Germinal center (tissue), 1 donor: ENCODE measurements around the gene TMEM256.

Source experiments
- DNase-seq: peaks from one replicate; pipeline ENCODE4 v3.0.0; 2012; ENCODE audit warnings: mixed read lengths, low spot score

Gene TMEM256

DNA sequence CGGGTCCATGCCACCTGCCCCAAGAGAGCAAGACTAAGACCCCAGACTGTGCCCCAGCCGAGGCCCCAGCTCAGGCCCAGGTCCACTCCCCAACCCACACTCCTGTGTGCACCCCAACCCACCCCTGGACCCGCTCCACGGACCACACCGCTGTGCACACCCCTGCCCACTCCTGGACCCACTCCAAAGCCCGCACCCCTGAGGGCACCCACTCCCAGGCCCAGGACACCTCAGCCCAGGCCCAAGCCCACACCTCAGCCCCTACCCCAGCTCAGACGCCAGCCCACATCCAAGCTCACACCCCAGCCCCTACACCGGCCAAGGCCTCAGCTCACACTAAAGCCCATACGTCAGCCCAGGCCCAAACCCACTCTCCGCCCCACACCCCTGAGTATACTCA lies 25.8 kb upstream of the TMEM256 start:
- DNase-seq = no peak

DNA sequence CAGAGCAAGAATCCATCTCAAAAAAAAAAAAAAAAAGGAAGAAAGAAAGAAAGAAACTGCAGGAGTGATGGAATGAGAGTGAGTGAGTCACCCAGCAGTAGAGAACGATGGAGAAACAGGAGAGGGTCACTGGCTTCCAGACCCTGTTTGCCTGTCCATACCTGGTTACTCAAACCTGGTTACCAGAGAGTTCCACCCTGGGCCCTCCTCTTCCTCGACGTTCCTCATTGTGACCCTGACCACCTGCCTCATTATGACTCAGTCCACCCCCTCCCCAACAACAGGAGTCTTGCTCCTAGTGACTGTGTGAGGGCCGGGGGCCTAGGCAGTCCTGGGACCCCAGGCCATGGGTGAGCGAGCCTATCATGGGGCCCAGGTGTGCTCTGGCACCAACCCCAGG lies 24.7 kb upstream of the TMEM256 start, which contains the start of gene SPEM3:
SPEM3 (plus strand) TSS at position 301 of the 400 bp plus-strand sequence; CDS start at position 347, 46 bp downstream.
- no peak for DNase-seq

DNA sequence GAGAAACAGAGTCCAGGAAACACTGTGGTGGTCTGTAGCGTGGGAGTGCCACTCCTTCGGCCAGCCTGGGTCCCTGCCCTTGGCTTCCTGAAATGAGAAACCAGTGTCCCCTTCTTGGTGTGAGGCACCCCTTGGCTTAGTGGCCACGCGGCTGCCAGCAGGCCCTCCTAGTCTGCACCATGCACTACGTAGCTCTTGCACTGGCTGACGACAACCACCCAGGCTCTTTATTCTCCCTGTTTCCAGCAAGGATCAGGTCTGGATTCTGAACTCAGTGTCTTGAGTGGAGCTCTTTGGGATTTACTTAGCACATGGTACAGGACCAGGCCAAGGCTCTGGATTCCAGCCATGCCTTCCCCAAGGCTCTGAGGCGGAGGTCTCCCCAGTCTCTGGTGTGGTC lies 23.7 kb upstream of the TMEM256 start:
- DNase-seq = no peak

DNA sequence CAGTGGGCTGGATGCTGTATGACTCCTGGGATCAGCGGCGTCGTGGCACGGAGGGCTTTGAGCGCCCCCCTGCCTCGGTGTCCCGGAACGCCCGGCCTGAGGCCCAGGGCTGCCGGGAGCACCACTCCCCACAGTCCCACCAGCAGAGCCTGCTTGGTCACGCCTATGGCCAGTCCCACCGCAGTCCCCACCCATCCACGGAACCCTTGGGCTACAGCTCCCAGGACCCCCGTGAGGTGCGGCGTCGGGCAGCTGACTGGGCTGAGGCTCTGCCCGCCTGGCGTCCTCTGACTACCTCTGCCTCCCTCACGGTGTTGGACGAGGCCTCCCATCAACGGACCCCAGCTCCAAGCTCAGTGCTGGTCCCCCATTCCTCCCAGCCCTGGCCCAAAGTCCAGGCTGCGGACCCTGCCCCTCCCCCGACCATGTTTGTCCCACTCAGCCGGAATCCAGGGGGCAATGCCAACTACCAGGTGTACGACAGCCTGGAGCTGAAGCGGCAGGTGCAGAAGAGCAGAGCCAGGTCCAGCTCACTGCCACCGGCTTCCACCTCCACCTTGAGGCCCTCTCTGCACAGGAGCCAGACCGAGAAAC lies 23.1 kb upstream of the TMEM256 start:
- DNase-seq = no peak

DNA sequence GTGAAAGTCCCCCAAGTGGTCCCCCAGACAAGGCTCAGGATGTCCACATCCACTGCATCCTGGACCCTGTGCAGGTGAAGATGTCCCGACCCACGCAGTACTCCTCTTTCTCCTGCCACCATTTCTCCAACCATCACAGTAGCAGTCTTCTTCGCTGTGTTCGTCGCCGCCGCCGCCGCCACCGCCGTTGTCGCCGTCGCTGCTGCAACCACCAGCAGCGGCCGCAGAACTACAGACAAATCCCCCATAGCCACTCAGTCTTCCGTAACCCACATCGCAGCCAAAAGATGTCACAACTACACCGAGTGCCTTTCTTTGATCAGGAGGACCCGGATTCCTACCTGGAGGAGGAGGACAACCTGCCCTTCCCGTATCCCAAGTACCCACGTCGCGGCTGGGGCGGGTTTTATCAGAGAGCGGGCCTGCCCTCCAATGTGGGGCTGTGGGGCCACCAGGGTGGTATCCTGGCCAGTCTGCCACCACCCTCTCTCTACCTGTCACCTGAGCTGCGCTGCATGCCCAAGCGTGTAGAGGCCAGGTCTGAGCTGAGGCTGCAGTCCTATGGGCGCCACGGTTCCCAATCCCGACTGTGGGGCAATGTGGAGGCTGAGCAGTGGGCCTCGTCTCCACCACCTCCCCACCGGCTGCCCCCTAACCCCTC lies 22.4 kb upstream of the TMEM256 start:
- DNase-seq = no peak

DNA sequence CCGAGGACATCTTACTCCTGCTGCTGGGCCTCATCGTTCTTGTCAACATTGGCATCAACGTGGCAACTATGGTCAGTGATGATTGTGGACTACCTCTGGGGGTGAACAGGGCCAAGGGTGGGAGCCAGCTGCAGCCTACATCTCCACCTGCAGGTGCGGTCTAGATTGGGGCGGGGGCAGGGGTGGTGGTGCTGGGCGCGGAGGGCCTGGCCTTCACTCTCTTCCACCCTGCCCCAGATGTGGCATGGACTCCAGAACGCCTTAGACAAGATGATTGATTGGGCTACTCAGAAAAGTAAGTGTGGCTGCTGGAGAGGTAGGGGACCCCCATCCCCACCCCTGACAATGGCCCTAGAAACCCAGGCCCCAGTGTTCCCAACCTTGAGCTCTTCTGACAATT lies 21.9 kb upstream of the TMEM256 start:
- DNase-seq = no peak

DNA sequence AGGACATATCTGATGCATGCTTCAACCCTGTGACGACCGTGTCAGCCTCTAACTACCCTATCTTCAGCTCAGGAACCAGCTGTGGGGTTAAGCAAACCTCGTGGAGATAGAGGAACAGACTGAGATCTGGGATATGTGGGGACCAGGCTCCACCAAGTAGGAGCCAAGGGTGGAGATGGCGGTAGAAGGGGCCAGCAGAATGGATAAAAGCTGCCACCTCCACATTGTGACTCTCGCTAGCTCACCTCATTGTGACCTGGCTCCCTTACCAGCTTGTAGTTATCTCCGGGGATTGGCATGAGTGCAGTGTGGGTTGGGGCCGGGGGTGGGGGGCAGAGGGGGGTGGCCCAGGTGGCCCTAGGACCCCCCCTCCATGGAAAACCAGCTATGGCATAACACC lies 21.4 kb upstream of the TMEM256 start, which contains the start of gene SPEM2:
SPEM2 (plus strand) TSS at position 301 of the 400 bp plus-strand sequence; CDS start at position 374, 73 bp downstream.
- no peak for DNase-seq

DNA sequence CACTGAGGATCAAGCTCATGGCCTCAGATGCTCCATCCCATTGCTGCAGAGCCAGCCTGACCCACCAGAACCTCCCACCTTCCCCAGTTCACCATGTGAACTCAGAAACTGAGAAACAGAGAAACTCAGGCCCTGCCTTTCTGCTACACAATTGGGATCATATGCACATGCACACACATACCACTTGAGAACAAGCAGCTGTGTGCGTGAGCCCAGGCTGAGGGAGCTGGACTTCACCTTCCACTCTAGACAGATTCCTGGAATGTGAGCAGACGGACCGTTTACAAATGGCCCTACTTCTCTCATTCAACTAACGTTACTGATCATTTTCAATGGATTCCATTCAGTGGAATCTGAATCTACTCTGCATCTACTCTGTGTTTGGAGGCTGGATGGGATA lies 19.8 kb upstream of the TMEM256 start:
- no peak for DNase-seq

DNA sequence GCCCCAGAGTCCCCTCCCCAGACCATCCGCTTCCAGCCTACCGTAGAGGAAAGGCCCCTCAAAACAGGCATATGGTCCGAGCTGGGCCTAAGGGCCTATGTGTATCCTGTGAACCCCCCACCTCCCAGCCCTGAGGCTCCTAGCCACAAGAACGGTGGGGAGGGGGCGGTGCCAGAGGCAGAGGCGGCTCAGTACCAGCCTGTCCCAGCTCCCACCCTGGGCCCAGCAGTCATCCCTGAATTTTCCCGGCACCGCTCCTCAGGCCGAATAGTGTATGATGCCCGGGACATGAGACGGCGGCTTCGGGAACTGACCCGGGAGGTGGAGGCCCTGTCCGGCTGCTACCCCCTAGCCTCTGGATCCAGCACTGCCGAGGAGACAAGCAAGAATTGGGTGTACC lies 17.3 kb upstream of the TMEM256 start:
- DNase-seq = no peak

DNA sequence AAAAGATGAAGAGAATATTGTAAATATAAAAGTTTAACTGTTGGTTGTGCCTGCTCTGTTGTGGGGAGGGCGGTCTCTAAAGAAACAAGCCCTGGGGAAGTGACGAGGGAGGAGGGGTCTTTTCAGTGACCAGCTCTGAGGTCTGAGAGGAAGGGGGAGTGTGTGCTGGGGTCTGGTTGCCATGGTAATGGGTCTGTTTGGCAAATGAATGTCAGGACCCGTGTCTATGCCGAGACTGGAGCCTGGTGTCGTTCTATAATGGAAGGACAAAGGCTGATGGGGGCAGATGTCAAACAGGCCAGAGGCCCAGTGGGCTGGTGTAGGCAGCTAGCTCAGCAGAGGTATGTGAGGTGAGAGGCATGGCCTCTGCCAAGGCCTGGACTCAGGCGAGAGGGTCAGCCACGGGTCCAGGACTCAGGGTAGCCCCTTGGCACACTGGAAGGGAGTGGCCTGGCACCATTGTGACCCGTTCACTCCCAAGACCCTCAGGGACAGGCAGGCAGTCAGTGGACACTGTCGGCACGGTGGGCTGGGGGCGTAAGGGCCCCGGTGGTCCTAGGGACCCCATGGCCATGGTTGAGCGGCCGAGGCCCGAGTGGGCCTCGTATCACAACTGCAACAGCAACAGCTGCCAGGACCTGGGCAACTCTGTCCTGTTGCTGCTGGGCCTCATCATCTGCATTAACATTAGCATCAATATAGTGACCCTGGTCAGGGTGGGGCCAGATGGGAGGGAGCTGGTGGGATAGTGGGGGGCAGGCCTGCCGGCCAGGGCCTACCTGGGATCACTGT lies 16.1 kb upstream of the TMEM256 start, which contains the start of gene SPEM1:
SPEM1 (plus strand) TSS at position 506 of the 792 bp plus-strand sequence; CDS start at position 567, 61 bp downstream.
- DNase-seq = no peak

DNA sequence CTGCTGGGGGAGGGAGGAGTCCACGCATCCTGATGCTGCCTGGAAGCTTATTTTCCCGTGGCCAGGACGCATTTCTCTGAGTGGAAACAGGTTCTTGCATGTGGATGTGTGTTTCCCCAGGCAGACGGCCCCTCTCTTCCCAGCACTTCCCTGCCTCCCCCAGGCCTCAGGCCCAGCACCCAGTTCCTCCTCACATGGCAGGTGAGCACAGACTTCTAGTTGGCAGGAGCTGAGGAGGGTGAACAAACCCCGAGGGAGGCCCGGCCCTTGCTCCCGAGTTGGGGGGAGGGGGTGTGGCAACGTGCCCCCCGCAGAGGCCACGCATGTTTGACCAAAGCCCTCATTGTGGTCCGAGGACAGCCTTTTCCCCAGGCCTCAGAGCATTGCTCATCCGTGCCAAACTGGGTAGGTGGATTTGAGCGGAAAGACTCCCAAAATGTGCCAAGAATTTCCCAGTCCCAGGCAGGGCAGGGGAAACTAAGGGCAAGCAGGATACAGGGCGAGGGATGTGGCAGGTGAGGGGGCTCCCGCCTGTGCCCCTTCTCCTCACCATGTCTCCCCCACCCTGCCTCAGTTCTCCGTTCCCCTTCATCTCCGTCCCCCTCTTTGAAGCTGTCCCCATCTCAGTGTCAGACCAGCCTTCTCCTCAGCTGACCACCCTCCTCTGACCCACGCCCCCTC lies 14.7 kb upstream of the TMEM256 start:
- DNase-seq = no peak

DNA sequence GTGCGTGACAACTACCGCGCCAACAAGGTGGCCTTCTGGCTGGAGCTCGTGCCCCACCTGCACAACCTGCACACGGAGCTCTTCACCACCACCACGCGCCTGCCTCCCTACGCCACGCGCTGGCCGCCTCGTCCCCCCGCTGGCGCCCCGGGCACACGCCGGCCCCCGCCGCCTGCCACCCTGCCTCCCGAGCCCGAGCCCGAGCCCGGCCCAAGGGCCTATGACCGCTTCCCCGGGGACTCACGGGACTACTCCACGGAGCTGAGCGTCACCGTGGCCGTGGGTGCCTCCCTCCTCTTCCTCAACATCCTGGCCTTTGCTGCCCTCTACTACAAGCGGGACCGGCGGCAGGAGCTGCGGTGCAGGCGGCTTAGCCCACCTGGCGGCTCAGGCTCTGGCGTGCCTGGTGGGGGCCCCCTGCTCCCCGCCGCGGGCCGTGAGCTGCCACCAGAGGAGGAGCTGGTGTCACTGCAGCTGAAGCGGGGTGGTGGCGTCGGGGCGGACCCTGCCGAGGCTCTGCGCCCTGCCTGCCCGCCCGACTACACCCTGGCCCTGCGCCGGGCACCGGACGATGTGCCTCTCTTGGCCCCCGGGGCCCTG lies 13.3 kb upstream of the TMEM256 start:
- no peak for DNase-seq

DNA sequence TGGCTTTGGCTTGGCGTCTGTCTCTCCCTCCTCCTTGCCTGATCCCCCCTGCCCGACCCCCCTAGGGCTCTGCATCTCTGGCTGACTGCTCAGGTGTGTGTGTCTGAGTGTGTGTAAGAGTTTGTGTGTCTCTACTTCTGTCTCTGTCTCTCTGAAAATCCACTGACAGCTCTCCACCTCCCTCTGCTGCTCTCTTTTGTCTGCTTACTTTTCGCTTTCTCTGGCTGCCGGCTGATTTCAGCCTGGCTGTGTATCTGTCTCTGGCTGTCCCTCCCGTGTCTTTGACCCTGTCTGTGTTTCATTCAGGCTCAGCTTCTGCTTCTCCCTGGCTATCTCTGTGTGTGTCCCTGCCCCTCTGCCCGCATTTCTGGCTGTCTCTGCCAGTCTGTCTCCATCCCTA lies 12.4 kb upstream of the TMEM256 start:
- no peak for DNase-seq

DNA sequence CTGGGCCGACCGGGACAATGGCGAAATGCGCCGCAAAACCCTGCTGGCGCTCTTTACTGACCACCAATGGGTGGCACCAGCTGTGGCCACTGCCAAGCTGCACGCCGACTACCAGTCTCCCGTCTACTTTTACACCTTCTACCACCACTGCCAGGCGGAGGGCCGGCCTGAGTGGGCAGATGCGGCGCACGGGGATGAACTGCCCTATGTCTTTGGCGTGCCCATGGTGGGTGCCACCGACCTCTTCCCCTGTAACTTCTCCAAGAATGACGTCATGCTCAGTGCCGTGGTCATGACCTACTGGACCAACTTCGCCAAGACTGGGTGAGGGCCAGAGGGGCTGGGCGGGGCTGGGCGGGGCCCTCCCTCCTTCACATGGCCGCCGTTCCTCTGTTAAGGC lies 11.9 kb upstream of the TMEM256 start:
- DNase-seq = no peak

DNA sequence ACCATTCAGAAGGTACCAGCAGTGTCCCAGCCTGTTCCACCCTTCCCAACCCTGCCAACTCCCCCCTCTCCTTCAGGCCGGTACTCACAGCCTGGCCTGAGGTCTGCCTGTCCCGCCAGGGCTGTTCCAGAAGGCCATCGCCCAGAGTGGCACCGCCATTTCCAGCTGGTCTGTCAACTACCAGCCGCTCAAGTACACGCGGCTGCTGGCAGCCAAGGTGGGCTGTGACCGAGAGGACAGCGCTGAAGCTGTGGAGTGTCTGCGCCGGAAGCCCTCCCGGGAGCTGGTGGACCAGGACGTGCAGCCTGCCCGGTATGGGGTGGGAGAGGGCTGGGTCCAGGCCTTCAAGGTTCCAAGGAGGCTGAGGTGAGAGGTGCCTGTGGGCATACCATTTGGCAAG lies 10.9 kb upstream of the TMEM256 start:
- no peak for DNase-seq

DNA sequence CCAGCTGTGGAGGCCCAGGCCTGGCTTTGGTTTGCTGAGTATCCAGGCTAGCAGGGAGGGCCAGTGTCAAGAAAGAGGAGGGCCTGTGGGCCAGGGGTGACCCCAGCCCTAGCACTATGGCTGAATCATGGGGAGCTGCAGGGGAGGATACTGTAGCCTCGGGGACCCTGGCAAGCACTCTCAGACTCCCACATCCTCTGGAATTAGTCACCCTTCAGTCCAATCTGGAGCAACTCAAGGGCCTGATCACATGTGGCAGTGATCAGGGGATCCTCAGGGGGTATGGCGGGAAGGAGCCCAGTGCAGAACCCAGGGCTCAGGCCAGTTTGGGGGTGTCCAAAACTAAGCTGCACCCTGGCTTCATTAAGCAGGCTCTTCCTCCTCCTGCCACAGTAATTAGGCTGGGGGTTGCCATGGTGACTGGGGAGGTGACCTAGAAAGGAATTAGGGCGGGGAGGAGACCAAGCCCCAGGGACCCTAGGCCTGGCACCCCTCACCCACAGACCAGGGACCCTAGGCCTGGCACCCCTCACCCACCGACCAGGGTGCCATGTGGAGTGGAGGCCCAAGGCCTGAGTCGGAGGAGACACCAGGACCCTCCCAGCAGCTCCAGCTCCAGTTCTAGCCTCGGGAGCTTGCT lies 9.6 kb upstream of the TMEM256 start:
- no peak for DNase-seq

DNA sequence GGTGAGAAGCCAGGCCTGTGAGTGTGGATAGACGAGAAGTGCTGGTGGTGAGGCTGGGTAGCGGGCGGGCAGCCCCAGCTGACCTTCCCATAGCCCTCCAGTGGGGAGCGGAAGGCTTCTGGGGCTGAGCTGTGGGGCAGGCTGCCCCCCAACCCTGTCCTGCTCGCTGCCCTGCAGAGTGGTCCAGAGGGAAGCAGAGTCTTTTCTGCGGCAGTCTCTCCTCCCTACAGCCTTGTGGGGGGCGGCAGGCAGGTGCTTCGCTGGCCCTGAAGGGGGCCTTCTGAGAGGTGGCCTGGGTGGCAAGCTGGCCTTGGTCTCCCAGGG lies 7.5 kb upstream of the TMEM256 start:
- no peak for DNase-seq

DNA sequence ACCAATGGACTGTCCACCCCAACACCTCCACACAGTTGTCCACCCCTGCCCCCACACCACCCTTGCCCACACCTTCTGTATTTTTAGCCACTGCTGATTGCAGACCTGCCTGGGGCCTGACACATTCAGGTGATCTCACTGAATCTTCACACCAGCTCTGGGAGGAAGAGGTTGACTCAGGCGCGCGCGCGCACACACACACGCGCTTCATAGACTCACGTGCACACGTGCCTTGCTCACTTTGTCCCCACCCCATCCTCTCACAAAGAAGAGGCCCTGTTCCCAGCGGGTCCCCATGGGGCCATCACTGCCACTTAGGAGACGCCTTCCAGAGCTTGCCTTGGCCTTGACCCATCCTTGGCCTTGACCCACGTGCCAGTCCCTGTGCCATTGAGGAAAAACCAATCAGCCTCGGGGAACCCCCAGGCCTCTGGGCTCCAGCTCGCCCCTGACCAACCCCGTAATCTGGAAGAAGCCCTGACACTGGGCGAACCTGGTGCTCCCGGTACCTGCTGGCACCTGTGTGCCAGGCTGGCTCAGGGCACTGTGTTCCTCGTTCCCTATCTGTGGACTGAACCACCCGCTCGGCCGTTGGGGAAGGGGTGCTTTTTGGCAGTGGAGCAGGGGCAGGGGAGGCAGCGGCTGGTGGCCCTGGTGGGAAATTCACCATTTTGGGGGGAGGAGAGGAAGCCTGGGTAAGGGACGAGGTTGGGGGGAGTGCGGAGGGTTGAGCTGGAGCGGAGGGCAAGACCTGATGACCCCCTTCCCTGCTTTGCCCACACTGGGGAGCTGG lies 6.9 kb upstream of the TMEM256 start:
- no peak for DNase-seq

DNA sequence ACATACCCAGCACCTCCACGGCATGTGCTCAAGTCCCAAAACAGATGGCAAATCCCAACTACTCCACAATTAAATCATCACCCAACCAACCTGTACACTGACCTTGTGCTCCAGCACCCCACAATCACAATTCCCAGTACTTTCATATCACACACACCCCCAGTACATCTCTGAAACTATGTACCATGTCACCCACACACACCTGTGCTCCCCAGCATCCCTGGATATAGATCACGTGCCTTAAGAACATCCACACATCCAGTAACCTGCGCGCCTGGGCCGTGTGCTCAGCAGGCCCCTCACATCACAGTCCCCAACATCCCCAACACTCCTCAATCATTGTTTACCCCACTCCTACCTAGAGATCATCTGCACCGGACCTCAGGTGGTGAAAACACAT lies 5.8 kb upstream of the TMEM256 start:
- no peak for DNase-seq

DNA sequence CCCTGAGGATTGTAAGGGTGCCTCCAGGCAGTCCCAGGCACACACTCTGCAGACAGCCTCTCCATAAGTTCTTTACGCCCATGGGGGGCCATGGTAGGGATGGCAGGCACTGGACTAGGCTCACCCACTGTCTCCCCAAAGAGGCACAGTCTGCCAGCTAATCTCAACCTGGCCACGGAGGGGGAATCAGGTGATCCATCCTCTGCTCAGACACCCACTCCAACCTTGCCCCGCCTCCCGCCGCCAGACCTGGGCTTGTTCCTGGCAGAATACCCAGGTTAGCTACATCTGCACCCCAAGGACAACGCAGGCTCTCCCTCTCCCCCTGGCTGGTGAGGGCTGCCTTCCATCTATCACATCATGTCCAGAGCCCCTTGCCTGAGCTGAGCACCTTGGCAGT lies 5.0 kb upstream of the TMEM256 start:
- no peak for DNase-seq

DNA sequence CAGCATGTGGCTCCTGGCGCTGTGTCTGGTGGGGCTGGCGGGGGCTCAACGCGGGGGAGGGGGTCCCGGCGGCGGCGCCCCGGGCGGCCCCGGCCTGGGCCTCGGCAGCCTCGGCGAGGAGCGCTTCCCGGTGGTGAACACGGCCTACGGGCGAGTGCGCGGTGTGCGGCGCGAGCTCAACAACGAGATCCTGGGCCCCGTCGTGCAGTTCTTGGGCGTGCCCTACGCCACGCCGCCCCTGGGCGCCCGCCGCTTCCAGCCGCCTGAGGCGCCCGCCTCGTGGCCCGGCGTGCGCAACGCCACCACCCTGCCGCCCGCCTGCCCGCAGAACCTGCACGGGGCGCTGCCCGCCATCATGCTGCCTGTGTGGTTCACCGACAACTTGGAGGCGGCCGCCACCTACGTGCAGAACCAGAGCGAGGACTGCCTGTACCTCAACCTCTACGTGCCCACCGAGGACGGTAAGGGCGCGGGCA lies 4.4 kb upstream of the TMEM256 start:
- no peak for DNase-seq
